NCI-H345 treated with DMSO at 0.1 percent for 48 hours (cell line): ENCODE results near the gene CD276.

Experiments used
- DNase-seq: peaks from one replicate; lab custom pipeline; 2025; ENCODE audit not compliant: unreplicated experiment; lab: John Stamatoyannopoulos, UW

Gene CD276

DNA sequence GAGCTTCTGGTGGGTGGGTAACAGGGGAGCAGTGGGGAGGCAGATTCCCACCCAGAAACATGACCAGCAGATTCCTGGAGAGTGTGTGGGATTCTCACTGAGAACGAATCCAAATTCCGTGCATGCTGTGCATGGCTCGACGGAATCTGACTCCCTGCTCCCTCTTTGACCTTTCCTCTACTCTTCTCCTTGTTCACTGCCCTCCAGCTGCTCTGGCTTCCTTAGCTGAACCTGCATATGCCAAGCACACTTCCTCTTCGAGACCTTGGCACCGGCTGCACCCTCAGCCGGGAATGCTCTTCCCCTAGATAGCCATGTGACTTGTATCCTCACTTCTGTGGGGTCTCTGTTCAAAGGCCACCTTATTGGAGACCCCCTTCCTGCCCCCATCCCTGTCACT lies 62.7 kb downstream of the CD276 start:
- DNase-seq = no peak

DNA sequence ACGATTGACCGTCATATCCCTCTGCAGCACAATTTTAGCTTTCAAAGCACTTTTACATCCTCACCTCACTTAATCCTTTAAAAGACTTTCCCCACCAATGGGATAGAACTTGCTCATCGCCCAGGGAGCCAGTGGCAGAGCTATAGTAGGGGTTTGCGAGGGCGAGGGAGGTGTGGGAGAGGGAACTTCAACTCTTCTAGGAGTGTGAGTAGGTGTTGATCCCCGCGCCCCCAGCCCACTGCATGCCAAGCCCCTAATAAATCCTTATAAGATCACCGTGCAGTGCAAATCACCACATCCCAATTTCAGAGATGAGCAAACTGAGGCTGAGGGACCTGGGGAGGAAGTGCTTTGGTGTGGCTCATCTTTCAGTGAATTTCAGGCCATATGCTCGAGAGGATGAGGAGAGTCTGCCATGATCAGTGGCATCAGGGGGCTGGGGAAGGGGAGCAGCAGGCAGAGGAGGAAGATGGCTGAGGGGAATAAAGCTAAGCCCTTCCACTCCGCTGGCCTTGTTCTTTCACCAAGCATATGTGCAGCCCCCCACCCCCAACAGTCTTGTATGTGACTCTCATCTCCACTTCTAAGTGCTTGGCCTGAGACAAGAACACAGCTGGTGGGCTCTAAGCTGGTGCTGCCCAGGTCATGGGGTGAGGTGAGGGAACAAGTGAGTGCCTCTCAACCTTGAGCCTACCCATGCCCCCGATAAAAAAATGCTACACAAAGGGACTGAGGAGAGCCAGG lies 63.8 kb downstream of the CD276 start:
- DNase-seq = no peak

DNA sequence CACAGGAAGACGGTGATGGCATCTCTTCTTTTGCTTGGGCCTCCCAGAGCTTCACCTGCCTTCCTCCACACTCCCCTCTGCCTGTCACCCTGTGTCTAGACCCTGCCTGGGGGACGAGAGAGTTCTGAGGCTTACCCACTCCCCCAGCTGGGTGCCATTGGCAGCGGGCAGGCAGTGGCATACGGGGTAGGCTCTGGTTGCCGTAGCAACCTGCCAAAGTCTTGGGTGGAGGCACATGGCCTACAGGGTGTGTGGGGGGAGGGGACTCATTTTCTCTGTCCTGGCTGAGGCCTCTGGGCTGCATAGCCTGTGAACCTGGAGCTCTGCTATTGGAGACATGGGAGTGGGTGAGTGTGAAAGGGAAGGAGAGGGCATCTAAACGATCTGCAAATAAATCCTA lies 64.5 kb downstream of the CD276 start:
- DNase-seq = no peak

DNA sequence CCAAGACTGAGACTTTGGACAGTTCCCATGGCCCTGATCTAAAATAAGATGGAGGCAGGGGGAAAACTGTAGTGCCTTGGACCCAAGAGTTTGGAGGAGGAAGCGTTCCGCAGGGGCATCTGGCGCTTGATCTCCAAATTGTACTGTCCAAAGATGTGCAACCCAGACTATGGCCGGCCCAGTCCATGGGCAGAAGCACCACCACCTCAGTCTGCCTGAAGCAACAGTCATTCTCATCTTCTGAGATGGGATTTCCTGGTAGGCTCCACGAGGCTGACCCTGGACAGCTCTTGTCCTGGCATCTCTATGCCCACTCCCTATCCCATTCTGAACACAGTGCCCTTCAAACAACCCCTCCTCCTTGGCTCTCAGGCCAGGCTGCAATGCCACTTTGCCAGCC lies 65.3 kb downstream of the CD276 start:
- DNase-seq = no peak

DNA sequence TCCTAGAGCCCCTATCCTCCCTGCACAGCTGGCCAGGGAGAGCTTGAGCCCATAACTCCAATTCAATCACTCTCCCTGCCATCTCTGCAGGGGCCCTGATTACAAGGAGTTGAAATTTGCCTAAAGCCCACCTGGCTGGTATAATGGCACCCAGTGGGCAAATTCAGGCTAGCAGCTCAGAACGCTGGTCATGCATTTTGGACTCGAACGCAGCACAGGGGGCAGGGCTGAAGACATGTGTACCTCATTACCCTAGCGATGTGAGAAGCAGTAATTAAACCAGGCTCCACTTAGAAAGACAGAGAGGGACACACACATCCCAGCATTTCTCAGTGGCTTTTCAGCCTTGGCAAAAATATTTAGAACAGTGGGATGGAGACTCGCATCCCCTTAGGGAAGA lies 65.8 kb downstream of the CD276 start:
- DNase-seq = no peak

DNA sequence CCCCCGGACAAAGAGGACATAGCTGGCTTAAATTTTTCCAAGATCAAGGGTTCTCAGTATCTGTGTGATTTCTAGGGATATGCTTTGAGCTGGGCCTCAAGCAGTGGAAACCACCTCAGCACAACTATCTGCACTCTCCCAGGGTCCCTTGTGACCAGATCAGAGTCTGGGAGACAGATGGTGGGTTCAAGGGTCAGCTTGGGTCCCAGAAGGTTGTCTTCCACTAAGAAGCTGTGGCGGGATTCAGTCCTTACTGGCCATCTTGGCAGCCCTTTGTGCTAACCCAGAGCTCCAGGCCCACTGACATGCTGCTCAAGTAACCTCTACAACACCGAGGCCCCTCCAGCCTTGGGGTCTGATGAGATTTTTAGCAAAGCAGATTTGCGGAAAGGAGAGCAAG lies 66.3 kb downstream of the CD276 start:
- DNase-seq = no peak

DNA sequence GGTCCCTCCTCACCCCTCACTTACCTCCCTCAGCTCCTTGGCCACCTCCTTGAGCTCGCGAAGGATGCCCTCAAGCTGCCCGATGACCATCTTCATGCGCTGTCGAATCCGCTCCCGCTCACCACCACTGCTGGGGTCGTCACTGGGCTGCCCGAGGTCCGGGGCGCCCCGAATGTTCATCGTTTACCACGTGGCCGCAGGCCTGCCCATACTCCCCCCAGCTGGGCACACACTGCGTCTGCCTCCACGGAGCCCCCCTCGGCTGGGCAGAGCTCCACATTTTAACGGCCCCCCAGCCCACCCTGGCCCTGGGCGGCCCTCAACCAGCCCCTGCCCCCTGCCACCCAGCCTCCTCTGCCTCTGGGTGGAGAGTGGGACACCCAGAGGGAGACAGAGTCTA lies 66.8 kb downstream of the CD276 start:
- no peak for DNase-seq

DNA sequence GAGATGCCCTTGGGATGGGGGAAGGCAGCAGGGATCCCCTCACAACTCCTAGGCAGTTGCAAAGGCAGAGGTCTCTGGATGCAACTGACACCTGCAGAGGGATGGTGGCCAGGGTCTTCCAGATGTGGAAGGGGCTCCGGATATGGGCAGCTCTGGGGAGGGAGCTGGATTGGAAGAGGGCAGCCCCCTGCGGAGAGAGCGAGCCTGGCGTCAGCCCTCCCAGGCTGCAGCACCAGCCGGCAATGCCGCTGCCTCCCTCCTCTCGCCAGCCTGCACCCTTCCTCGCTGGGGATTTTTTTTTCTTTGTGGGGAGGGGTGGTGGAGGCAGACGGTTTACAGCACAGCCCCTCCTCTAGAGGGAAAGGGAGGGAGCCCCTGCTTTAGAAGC lies 67.3 kb downstream of the CD276 start:
- DNase-seq = no peak

DNA sequence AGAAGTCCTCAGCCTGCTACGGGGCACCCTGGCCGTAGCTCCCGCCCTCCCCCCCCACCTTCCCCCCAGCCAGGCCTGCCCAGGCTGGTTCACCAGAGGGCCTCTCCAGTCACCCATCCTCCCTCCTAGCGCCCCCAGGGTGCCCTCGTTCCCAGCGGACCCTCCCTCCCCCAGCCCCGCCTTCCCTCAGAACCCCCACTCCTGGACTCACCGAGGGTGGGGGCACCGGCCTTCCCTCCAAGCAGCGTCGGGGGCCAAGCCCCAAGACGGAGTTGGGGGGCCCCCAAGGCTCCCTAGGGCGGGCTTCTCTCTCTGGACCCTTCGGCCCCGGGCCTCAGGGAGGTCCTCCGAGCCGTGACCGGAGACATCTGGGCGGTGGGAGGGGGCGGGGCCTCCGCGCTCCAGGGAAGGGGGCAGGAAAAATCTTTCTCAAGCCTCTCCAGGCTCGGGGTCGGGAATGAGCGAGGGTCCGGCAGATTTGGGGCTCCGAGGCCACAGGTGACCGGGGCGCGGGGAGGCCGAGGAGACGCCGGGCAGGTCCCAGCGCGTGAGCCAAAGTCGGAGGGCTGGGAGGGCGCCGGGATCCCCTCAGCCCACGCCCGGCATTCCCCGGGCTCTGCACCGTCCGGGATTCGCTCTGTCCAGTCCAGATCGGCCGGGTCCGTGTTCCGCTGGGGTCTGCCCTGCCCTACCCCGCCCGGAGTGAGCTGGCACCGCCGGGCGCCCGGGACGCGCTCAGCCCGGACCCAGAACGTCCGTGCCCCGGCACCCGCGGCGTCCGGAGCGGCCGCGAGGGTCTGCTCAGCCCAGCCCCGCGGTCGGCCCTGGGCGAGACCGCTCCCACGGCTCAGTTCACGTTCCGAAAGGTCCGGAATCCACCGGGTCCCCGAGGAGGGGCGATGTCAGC lies 68.0 kb downstream of the CD276 start:
- no peak for DNase-seq

DNA sequence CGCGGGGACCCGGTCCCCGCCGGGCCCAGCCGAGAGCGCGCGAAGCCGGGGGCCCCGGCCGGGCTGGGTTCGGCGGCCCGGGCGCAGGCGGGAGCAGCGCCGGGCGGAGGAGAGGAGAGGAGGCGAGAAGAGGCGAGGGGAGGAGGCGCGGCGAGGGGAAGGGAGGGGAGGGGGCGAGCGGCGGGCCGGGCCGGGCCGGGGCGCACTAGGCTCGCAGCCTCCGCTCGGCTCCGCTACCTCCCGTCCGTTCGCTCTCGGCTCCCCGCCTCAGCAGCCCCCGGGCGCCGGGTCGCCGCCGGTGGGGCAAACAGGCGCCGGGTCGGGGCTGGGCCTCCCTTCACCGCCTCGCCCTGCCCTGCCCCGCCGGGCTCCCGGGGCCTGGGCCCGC lies 68.6 kb downstream of the CD276 start:
- DNase-seq = no peak

DNA sequence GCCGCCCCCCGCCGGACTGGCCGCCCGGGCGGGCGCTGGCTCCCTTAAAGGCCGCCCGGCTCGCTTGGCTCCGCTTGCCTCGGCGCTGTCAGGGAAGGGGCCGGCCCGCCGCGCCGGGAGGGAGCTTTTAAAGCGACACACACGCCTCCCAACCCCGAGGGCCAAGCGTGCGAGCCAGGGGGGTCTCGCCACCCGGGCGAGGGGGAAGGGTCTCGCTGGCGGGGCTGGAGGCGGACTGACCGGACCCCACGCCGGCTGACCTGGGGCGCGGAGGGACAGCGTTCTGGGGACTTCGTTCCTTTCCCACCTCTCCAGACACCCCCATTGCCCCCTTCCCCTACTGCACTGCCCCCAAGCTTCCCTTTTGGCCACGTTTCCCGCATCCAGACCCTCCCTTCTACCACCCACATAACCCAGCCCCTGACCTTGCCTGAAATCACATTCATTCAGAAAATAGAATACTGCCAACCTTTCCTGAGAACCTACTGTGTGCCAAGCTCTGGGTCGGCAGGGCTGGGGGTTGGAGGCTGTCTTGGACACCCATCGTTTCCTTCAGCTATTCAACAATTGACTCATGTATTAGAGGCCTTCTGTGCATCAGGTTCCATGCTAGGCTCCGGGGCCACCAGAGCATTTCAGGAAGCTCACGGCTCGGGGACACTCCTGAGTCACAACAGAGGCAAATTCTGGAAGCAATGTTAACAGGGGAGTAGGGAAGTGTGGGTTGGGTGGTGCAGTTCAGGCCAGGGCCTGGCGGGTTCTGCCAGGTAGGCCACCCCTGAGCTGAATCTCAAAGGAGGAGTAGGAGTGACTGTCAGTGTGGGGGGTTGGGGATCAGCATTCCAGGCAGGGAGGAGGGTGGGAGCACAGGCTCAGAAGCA lies 69.3 kb downstream of the CD276 start, which contains the start of gene INSYN1:
TSS of gene INSYN1 (minus strand) at position 102 of the 881 bp plus-strand sequence. CDS start 2,221 bp downstream, outside the sequence.
- DNase-seq = no peak

DNA sequence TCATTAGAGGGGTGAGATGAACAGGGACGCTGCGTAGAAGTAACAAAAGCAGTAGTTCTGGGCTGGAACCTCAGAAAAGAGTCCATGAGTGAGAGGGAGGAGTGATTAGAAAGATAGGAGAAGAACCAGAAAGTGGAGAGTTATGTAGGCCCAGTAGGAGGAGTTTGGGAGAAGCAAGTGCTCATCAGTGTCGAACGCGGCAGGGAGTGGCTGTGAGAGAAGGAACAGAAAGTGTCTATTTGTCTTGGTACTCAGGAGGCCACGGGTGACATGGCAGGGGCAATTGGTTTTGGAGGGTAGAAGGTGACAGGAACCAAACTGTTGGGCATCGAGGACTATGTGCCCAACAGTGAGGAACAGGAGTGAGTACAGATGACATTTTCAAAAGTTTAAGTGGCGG lies 70.3 kb downstream of the CD276 start:
- no peak for DNase-seq

DNA sequence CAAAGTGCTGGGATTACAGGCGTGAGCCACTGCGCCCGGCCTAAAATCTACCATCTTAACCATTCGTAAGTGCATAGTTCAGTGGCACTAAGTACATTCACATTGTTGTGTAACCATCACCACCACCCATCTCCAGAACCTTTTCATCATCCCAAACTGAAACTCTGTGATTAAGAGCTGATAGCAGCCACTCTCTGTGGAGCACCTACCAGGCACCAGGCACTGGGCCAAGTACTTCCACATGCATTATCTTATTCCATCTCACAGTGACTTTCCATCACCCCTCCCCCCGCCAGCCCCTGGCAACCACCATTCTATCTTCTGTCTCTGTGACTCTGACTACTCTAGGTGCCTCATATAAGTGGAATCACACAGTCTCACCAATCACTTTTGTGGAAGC lies 71.3 kb downstream of the CD276 start:
- peak; percentile 52 for DNase-seq

DNA sequence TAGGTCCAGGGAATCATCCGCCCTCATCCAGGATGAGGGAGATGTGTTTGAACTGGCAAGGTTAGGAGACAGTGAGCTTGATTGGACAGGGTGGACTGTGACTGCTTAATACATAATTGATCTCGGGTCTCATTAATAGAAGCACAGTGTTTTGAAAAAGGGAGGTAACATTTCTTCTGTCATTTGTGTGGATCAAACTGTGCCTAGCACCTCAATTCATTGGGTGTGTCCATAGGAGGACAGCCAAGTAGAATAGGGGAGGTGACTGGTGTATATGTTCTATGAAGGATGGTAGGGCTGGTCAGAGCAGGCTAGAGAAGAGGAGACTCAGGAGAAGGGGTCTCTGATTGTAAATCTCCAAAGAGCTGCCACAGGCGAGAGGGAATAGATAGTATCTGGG lies 71.8 kb downstream of the CD276 start:
- no peak for DNase-seq

DNA sequence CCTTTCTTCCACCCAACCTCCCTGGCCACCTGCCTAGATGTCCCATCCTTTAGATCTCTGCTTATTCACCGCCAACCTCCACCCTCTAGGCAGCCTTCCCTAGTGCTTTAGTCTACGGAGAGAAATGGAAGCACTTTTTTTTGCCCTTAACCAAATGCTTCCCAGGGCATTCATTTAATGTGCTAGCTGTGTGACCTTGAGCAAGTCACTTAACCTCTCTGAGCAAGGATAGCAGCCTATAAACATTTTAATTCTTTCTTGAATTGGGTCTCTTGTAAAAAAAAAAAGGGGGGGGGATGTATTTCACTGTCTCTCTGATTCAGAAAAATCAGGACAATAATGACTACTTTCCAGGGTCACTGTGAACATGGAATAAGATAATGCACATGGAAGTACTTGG lies 72.2 kb downstream of the CD276 start:
- no peak for DNase-seq

DNA sequence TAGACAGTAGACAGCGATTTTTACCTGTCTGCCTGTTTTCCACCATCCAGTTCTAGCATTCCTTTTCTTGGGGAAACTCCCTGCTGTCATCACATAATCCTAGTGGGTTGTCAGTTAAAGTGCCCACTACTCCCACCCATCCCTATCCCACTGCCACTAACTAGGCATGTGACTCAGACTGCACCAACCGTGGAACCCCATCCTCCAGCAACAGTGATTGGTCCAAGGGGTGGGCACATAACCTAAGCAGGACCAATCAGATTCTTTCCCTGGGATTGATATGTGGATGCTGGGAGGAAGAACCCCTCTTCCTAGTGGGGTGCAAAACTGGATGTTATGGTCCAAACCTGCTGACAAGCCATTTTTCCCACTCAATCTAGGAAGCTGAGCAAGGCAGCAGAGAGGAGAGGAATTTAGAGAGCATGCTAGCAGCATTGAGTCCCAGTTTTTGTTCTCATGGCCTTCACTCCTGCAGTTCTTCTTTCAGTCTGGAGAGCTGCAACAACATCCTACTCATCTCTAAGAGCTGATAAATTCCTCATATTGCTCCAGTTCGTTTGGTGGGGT lies 72.8 kb downstream of the CD276 start:
- DNase-seq = no peak

DNA sequence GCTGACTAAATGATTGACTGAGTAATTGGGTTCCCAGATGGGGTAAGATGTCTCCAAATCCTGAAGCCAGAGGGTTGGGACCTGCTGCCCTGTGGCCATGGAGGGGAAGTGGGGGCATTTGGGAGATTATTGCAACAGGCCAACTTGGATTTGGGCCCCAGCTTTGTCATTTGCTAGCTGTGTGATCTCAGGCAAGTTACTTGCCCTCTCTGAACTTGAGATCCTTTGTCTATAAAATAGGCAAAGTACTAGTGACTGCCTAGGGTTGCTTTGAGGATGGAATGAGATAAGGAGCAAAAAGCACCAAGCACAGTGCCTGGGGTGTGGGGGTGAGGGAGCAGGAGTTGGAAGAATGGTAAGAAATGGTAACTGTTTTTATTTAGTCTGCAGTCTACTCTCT lies 73.4 kb downstream of the CD276 start:
- DNase-seq = no peak

DNA sequence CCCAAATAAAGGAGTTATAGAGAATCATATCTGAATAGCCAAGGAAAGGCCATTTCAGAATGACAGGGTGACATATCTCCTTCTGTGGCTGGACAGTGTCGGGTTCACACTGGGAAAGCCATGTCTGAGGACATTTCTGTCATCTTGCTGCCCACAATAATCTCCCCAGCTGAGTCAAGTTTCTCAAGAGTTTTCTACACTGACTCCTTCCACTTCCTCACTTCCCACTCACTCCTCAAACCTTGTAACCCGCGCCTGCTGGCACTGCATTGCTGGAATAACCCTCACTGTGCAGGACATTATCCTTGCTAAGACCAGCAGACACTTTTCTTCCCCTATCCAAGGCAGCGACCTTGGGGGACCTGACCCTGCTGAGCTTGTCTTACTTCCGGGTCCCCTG lies 74.3 kb downstream of the CD276 start:
- no peak for DNase-seq

DNA sequence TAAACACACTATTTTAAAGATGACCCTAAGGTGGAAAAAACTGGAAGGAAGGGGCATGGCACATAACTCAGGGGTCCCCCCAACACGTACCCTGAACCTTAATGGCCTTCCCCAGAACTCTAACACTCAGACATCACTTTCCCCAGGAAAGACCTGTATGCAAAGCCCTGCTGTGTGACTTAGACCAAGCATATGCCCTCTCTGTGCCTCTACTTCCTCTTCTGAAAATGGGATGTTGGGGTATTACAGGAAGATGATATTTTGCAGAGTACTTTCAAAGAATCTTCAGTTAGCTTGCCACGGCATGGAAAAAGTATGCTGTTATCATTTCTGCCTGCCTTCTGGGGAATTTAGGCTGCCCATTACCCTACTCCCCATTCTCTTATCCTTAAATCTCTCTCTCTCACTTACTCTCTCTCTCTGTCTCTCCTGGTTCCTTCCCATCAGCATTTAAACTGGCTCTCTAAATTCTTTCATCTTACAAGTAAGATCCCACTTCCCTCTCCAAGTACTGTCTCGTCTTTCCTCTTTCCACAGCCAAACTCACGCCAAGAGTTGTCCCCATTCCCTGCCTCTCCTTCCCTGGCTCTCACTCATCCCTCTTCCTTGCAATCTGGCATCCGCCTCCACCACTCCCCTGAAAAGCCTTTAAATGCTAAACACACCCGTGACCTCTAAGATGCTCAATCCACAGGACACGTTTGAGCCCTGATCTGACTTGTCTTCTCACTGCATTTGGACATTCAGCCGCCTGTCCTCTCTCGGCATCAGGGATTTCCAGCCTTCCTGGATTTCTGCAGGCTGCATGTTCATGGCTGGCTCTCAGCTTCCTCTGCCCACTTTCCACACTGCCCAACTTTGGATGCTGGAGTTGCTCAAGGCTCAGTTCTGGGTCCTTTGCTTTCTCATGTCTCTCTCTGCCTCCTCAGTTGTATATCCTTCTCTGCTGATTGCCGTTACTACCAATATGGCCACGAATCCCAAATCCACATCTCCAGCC lies 76.4 kb downstream of the CD276 start:
- no peak for DNase-seq

DNA sequence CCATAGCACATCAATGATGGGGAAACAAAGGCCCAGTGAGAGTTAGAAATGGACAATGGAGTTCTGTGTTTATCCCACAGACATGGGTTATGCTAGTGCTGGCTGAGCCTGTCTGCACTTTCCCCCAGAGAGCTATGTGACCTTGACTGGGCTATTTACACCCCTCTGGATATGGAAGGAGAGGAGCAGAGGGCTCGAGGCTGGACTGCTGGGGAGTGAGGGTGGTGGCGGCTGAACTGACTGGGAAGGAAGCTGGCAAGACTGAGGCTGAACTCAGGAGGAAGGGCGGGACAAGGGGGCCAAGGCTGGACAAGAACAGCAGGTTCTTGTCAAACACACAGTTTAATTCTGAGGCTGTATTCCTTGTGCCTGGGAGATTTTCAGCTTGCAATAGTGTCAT lies 79.7 kb downstream of the CD276 start:
- DNase-seq = no peak
